OCI-LY3 (cell line): ENCODE data around the gene ZNF548.

Experiments used
- H2AFZ ChIP-seq: fragments of 200-600, 300-600 bp; shearing (Covaris generic); 2 replicates; pipeline ENCODE4 v1.6.0; 2014; ENCODE audit warnings: antibody characterized with exemption, low read depth, low read length
- H3K27ac ChIP-seq: fragments of 200-600, 300-600 bp; sonication (generic); 2 replicates; pipeline ENCODE4 v1.5.1; 2014; ENCODE audit warnings: mild to moderate bottlenecking, low read length, moderate library complexity, mixed read lengths
- H3K27me3 ChIP-seq: fragments of 200-600, 300-600 bp; sonication (generic); 2 replicates; pipeline ENCODE4 v1.6.1; 2014; ENCODE audit warnings: low read depth, low read length, mixed read lengths
- H3K36me3 ChIP-seq: fragments of 200-600, 300-600 bp; sonication (generic); replicated peaks from 2 replicates; pipeline ENCODE3; 2014; ENCODE audit warnings: low read depth, low read length, mixed read lengths
- H3K4me1 ChIP-seq: fragments of 300-600, 200-600 bp; sonication (generic); 2 replicates; pipeline ENCODE4 v1.6.1; 2014; ENCODE audit warnings: low read length, mixed read lengths
- H3K4me2 ChIP-seq: fragments of 200-600, 300-600 bp; sonication (generic); 2 replicates; pipeline ENCODE4 v1.6.1; 2014; ENCODE audit warnings: low read length, mixed read lengths
- H3K4me3 ChIP-seq: fragments of 300-600, 200-600 bp; sonication (generic); 2 replicates; pipeline ENCODE4 v1.5.1; 2014; ENCODE audit warnings: antibody characterized with exemption, mild to moderate bottlenecking, low read length, moderate library complexity
- H3K79me2 ChIP-seq: fragments of 300-600, 200-600 bp; shearing (Covaris generic); 2 replicates; pipeline ENCODE4 v1.6.1; 2014; ENCODE audit warnings: mild to moderate bottlenecking, low read length, mixed read lengths
- H3K9ac ChIP-seq: fragments of 300-600, 200-600 bp; shearing (Covaris generic); 2 replicates; pipeline ENCODE4 v1.6.0; 2014; ENCODE audit warnings: mild to moderate bottlenecking, low read length, moderate library complexity
- H3K9me3 ChIP-seq: fragments of 200-600, 300-600 bp; shearing (Covaris generic); 2 replicates; pipeline ENCODE4 v1.6.1; 2014; ENCODE audit warnings: low read length, mixed read lengths; ENCODE audit not compliant: insufficient read depth
- H4K20me1 ChIP-seq: fragments of 200-600, 300-600 bp; sonication (generic); 2 replicates; pipeline ENCODE4 v1.6.1; 2016; ENCODE audit warnings: low read length, mixed read lengths; ENCODE audit not compliant: insufficient read depth
- EZH2phosphoT487 ChIP-seq: fragments of 200-600 bp; shearing (Covaris generic); IDR thresholded peaks from 2 replicates; pipeline ENCODE4 v1.6.1; 2018; ENCODE audit warnings: antibody characterized with exemption, mixed run types, low read depth
- TF ChIP-seq, protein P1 (sequence below): fragments of 200-600, 300-600 bp; sonication (generic); IDR thresholded peaks from 2 replicates; pipeline ENCODE4 v1.5.1; 2014; ENCODE audit warnings: antibody characterized with exemption, low read length, low read depth

Gene ZNF548

DNA sequence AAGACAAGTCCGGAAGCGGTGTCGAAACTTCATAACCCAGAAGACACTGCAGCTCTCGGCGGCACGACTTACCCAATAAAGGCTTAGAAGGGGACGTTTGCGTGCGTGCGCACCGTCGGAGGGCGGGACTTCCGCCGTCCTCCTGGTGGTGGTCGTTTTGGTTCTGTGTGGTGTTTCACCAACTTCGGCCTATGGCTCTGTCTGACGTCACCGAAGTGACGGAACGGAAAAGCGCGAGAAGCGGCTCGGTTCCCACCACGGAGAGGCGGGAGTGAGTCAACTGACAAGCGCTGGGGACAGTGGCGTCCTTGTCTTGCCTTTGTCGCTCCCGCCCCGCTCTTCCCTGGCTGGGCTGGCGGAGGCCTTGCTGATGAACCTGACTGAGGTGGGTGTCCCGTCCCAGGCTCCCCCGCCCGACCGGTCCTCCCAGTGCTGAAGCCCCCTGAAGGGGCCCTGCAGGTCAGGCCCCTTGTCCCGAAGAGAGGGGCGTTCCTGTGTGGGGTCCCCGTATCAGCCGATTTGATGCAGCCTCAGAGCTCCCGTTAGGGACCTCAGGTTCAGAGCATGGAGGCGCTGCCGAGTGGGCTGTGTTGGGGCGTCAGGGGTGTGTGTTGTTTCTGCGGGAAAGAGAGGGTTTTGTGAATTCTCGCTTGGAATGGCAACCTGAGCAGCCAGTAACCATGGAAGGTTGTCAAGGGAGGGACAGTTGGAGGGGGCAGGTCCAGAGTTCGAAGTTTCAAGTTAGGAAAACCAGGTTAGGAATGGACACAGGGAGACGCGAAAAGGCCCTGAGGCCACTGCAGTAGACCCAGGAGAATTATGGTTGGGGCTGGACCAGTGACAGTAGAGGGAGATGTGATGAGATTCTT, at the start of gene ZNF548:
TSS of gene ZNF548 (plus strand) at position 125 of the 869 bp plus-strand sequence. CDS start at position 371, 246 bp downstream.
- Histone ChIP-seq H3K9me3 (no peaks in the 10 kb centered on the region), H4K20me1 (0 out of 2 replicates have a peak, but pooled peaks cover 9% of the 10 kb centered on the region), H3K79me2 (peaks cover 46% of the 10 kb centered on the region), H2AFZ (peak within 1 kb of the TSS; percentile 80), H3K4me1 (peaks cover 22% of the 10 kb centered on the region), H3K27me3 (no peaks in the 10 kb centered on the region), H3K4me3 (peak within 1 kb of the TSS; percentile 87), H3K4me2 (peak within 1 kb of the TSS; percentile 80), H3K36me3 (peaks cover 14% of the 10 kb centered on the region), H3K9ac (peak within 1 kb of the TSS; percentile 86), H3K27ac (peak within 1 kb of the TSS; percentile 61)
- TF ChIP-seq, protein P1, sequence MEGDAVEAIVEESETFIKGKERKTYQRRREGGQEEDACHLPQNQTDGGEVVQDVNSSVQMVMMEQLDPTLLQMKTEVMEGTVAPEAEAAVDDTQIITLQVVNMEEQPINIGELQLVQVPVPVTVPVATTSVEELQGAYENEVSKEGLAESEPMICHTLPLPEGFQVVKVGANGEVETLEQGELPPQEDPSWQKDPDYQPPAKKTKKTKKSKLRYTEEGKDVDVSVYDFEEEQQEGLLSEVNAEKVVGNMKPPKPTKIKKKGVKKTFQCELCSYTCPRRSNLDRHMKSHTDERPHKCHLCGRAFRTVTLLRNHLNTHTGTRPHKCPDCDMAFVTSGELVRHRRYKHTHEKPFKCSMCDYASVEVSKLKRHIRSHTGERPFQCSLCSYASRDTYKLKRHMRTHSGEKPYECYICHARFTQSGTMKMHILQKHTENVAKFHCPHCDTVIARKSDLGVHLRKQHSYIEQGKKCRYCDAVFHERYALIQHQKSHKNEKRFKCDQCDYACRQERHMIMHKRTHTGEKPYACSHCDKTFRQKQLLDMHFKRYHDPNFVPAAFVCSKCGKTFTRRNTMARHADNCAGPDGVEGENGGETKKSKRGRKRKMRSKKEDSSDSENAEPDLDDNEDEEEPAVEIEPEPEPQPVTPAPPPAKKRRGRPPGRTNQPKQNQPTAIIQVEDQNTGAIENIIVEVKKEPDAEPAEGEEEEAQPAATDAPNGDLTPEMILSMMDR = no peak; the same call in 1 of the 2 replicates
- TF ChIP-seq EZH2phosphoT487 = no peak

DNA sequence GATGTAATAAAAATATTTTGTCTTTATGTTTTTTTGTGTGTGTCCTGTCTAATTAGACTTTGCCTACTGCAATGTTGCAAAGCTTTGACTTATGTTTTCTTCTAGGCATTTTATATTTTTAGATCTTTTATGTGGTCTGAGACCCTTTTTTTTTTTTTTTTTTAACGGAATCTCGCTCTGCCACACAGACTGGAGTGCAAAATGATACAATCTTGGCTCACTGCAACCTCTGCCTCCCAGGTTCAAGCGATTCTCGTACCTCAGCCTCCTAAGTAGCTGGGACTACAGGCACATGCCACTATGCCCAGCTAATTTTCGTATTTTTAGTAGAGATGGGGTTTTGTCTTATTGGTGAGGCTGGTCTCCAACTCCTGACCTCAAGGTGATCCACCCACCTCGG, 47.1 kb upstream of the ZNF548 start:
- H3K79me2 ChIP-seq = peaks cover 4% of the 10 kb centered on the region; the same call in 1 of the 2 replicates
- H3K27me3 ChIP-seq = no peaks in the 10 kb centered on the region
- no peak overlapping the region for H3K4me2 ChIP-seq
- TF ChIP-seq, protein P1 = no peak
- no peak for TF ChIP-seq EZH2phosphoT487
- H3K36me3 ChIP-seq = no peaks in the 10 kb centered on the region
- H3K27ac ChIP-seq = no peak overlapping the region
- no peaks in the 10 kb centered on the region for H3K9me3 ChIP-seq
- peaks cover 16% of the 10 kb centered on the region for H3K4me1 ChIP-seq
- no peak overlapping the region for H3K9ac ChIP-seq
- H2AFZ ChIP-seq = no peak overlapping the region
- H3K4me3 ChIP-seq = no peak overlapping the region
- H4K20me1 ChIP-seq = no peaks in the 10 kb centered on the region

GRCh38 chr19:57348136-57348535, 41.5 kb upstream of the ZNF548 start:
- peaks cover 3% of the 10 kb centered on the region for H3K36me3 ChIP-seq
- H3K27me3 ChIP-seq = no peaks in the 10 kb centered on the region
- H3K27ac ChIP-seq = no peak overlapping the region
- no peaks in the 10 kb centered on the region; the same call in 1 of the 2 replicates for H4K20me1 ChIP-seq
- H3K79me2 ChIP-seq = peaks cover 21% of the 10 kb centered on the region
- H3K9me3 ChIP-seq = no peaks in the 10 kb centered on the region
- no peak overlapping the region for H3K9ac ChIP-seq
- peaks cover 16% of the 10 kb centered on the region for H3K4me1 ChIP-seq
- H3K4me3 ChIP-seq = no peak overlapping the region
- H2AFZ ChIP-seq = no peak overlapping the region
- H3K4me2 ChIP-seq = no peak overlapping the region
- TF ChIP-seq, protein P1 = no peak
- TF ChIP-seq EZH2phosphoT487 = no peak

GRCh38 chr19:57350877-57351805, 38.5 kb upstream of the ZNF548 start, which contains the start of gene ZNF304:
TSS of gene ZNF304 (plus strand) at chr19:57351271. CDS start at chr19:57351665, 394 bp downstream.
- peak within 1 kb of the TSS; percentile 69 for H2AFZ ChIP-seq

More at GRCh38 chr19:57350877-57351805, 38.5 kb upstream of the ZNF548 start, which contains the start of gene ZNF304:
- Histone ChIP-seq H3K9ac (peak within 1 kb of the TSS; percentile 80), H3K36me3 (peaks cover 17% of the 10 kb centered on the region), H3K4me1 (peaks cover 16% of the 10 kb centered on the region), H3K9me3 (no peaks in the 10 kb centered on the region), H3K79me2 (peaks cover 27% of the 10 kb centered on the region), H4K20me1 (no peaks in the 10 kb centered on the region; the same call in 1 of the 2 replicates), H3K4me3 (peak within 1 kb of the TSS; percentile 93), H3K27ac (no peak within 1 kb of the TSS), H3K4me2 (peak within 1 kb of the TSS; percentile 92), H3K27me3 (no peaks in the 10 kb centered on the region)
- no peak for TF ChIP-seq EZH2phosphoT487
- TF ChIP-seq, protein P1 = no peak
